ENCODE measurements around the gene RIPOR2.

The RIPOR2 gene

DNA sequence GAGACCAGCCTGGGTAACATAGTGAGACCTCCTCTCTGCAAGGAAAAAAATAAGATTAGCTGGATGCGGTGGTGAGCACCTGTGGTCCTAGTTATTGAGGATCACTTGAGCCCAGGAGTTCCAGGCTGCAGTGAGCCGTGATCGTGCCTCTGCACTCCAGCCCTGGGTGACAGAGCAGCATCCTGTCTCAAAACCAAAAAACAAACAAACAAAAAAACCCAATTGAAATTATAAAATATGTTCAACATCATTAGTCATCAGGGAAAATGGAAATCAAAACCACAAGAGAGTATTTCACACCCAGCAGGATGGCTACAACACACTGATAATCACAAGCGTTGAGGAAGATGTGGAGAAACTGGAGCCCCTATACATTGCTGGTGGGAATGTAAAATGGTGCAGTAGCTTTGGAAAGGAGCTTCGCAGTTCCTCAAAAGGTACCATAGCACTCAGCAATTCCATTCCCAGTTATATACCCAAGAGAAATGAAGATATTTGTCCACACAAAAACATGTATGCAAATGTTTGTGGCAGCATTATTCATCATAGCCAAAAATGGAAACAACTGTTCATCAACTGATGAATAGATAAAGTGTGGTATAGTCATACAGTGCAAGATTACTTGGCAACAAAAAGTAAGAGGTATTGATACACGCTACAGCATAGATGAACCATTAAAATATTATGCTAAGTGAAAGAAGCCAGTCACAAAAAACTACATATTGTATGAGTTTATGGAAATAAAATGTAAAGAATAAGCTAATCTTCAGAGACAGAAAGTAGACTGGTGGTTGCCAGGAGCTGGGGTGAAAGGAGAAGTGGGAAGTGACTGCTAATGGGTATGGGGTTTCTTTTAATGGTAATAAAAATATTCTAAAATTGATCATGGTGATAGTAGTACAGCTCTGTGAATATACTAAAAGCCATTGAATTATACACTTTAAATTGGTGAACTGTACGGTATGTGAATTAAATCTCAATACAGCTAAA is 38.7 kb upstream of the RIPOR2 start:
- DNase-seq (ENCODE audit: extremely low read depth, low read depth) = no peak
- H3K4me3 ChIP-seq (replicated peaks; ENCODE audit: low read depth, low read length) = no peak overlapping the region
- TF ChIP-seq, protein P1, sequence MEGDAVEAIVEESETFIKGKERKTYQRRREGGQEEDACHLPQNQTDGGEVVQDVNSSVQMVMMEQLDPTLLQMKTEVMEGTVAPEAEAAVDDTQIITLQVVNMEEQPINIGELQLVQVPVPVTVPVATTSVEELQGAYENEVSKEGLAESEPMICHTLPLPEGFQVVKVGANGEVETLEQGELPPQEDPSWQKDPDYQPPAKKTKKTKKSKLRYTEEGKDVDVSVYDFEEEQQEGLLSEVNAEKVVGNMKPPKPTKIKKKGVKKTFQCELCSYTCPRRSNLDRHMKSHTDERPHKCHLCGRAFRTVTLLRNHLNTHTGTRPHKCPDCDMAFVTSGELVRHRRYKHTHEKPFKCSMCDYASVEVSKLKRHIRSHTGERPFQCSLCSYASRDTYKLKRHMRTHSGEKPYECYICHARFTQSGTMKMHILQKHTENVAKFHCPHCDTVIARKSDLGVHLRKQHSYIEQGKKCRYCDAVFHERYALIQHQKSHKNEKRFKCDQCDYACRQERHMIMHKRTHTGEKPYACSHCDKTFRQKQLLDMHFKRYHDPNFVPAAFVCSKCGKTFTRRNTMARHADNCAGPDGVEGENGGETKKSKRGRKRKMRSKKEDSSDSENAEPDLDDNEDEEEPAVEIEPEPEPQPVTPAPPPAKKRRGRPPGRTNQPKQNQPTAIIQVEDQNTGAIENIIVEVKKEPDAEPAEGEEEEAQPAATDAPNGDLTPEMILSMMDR (IDR thresholded peaks at IDR 0.05; ENCODE audit: low read depth, low read length, missing control alignments) = no peak

DNA sequence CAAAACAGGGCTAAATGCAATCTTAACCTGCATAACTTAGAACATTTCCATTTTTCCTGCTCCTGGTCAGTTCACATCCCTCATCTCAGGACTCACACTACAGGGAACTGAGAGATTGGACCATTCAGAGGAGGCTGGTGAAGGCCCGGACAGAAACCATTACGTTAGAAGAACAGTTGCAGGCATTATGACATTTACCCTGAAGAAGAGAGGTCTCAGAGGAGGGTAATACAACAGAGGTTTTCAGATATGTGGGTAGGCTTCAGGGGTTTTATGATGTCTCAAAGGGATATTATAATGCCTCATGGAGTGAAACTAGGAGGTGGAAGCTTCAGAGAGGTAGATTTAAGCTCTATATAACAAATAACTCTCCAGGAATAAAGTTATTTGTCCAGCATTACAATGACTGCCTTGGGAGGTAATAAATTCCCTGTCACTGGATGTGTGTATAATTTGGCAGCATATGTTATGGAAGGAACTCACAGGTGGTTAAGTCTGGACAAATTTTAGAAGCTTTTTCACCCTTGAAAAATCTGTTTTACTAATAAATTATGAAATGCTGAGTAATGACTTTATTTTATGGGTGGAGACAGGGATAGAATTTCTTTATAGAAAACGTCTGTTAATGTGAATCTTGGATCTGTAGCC is 36.7 kb upstream of the RIPOR2 start:
- TF ChIP-seq, protein P1 (IDR thresholded peaks at IDR 0.05; ENCODE audit: low read depth, low read length, missing control alignments) = no peak
- no peak for DNase-seq (ENCODE audit: extremely low read depth, low read depth)
- no peak overlapping the region for H3K4me3 ChIP-seq (replicated peaks; ENCODE audit: low read depth, low read length)

DNA sequence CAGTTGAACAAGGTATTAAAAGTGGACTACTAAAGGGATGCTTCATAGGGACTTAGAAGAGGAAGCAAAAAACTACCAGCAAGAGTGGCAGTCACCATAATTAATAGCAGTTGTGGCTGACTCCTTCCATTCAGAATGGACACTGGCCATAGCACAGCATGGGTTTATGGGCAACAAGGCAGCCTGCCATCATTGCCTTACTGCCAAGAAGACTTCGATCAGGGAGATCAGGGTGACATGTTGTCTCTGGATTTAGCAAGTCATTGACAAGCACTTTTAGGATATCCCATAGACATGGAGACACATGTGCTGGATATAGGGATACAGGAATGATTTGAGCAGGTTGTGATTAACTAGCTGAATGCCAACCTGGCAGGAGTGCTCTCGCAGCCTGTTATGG is 35.3 kb upstream of the RIPOR2 start:
- no peak overlapping the region for H3K4me3 ChIP-seq (replicated peaks; ENCODE audit: low read depth, low read length)
- no peak for DNase-seq (ENCODE audit: extremely low read depth, low read depth)
- TF ChIP-seq, protein P1 (IDR thresholded peaks at IDR 0.05; ENCODE audit: low read depth, low read length, missing control alignments) = no peak

DNA sequence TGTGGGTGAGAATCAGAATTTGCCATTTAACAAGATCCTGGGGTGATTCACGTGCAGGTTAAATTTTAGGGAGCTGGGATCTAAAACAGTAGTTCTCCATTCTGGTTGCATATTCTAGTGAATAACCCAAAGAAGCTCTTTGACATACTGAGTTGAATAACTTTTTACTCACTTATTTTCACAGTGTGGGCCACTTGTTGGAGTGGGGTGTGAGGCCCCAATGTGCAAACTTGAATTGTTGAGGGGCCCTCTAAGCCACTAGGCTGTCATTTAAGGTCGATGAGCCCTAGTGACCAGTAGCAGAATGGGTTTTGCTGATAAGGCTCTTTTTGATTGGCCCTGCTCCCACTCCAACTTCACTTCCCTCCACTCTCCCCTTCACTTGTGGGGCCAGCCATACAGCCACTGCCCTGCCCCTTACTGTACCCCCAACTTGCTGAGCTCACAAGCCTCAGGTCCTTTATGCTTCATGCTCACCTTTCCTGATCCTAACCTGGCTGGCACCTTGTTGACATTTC is 33.6 kb upstream of the RIPOR2 start:
- TF ChIP-seq, protein P1 (IDR thresholded peaks at IDR 0.05; ENCODE audit: low read depth, low read length, missing control alignments) = no peak
- DNase-seq (ENCODE audit: extremely low read depth, low read depth) = no peak
- H3K4me3 ChIP-seq (replicated peaks; ENCODE audit: low read depth, low read length) = no peak overlapping the region

DNA sequence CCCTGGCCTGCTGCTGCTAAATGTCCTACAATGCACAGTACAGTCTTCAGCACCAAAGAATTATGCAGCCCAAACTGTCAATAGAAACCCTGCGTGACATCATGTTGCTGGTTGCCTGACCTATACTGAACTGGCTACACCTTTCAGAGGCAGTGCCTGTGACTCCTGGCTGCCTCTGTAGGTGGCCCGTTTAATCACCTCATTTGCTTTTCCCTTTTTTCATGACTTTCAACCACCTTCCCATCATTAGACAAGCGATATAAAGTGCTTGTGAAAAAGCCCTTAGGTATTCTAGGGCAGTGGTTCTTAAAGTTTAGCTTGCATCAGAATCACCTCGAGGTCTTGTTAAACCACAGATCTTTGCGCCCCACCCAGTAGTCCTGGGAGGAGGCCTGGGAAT is 33.0 kb upstream of the RIPOR2 start:
- DNase-seq (ENCODE audit: extremely low read depth, low read depth) = no peak
- no peak overlapping the region for H3K4me3 ChIP-seq (replicated peaks; ENCODE audit: low read depth, low read length)
- TF ChIP-seq, protein P1 (IDR thresholded peaks at IDR 0.05; ENCODE audit: low read depth, low read length, missing control alignments) = no peak

DNA sequence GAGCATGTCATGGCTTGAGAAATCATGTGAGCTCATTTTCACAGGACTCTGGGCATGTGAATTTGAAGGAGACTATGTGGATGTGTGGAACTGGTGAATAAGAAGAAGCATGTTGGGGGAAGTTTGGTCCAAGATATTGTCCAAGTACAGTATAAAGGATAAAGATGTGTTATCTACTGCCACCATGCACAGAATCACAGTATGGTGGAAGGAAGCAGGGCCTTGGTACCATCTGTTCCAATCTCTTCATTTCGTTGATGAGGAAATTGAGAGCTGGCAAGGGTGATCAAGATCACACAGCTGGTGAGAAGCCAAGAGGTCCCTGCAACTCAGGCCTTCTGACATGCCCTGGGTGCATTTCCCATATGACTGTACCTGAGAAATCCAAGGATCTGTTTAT is 31.5 kb upstream of the RIPOR2 start:
- TF ChIP-seq, protein P1 (IDR thresholded peaks at IDR 0.05; ENCODE audit: low read depth, low read length, missing control alignments) = no peak
- no peak overlapping the region for H3K4me3 ChIP-seq (replicated peaks; ENCODE audit: low read depth, low read length)
- DNase-seq (ENCODE audit: extremely low read depth, low read depth) = no peak

Data from HFF-Myc (cell line).